GM21619 (cell line): ENCODE results near the gene GTF3C1.
"Not testable (repeated sequence)": the region's sequence is repeated elsewhere in the genome, so short reads cannot be mapped to it uniquely, and the experiment has no call there.

Experiments used
- ATAC-seq: cut with Tn5 transposase; IDR thresholded peaks from one replicate; pipeline ENCODE4 v1.9.1; 2021; ENCODE audit not compliant: unreplicated experiment

The GTF3C1 gene

GRCh38 chr16:27549746-27550581 lies at the start of gene GTF3C1, which contains the start of gene KATNIP:
Gene GTF3C1, minus strand, starts transcription at chr16:27549913. Its CDS starts 23 bp downstream, at chr16:27549890.
Gene KATNIP, plus strand, starts transcription at chr16:27550144. Its CDS starts 27 bp downstream, at chr16:27550171.
- ATAC-seq = peak; percentile 96

- ATAC-seq = no peak
Measured at GRCh38 chr16:27598931-27599565, 49.3 kb upstream of the GTF3C1 start.

- no peak for ATAC-seq
Measured at GRCh38 chr16:27598220-27598619, 48.5 kb upstream of the GTF3C1 start.

GRCh38 chr16:27597361-27597760 lies 47.6 kb upstream of the GTF3C1 start:
- ATAC-seq = no peak

- no peak for ATAC-seq
Measured at GRCh38 chr16:27596411-27596810, 46.7 kb upstream of the GTF3C1 start.

- ATAC-seq = no peak
Measured at GRCh38 chr16:27595993-27596392, 46.3 kb upstream of the GTF3C1 start.

- ATAC-seq = no peak
Measured at GRCh38 chr16:27595475-27595874, 45.8 kb upstream of the GTF3C1 start.

GRCh38 chr16:27591837-27592236 lies 42.1 kb upstream of the GTF3C1 start:
- ATAC-seq = no peak

GRCh38 chr16:27588057-27588456 lies 38.3 kb upstream of the GTF3C1 start:
- ATAC-seq = no peak

- no peak for ATAC-seq
Measured at GRCh38 chr16:27586711-27587110, 37.0 kb upstream of the GTF3C1 start.

- ATAC-seq = no peak
Measured at GRCh38 chr16:27585200-27585599, 35.5 kb upstream of the GTF3C1 start.

GRCh38 chr16:27583634-27584033 lies 33.9 kb upstream of the GTF3C1 start:
- no peak for ATAC-seq

- ATAC-seq = no peak
Measured at GRCh38 chr16:27582883-27583282, 33.2 kb upstream of the GTF3C1 start.

- no peak for ATAC-seq
Measured at GRCh38 chr16:27579087-27579980, 29.6 kb upstream of the GTF3C1 start.

- ATAC-seq = no peak
Measured at GRCh38 chr16:27576729-27577128, 27.0 kb upstream of the GTF3C1 start.

- ATAC-seq = no peak
Measured at GRCh38 chr16:27572711-27573110, 23.0 kb upstream of the GTF3C1 start.

- no peak for ATAC-seq
Measured at GRCh38 chr16:27571433-27572326, 22.0 kb upstream of the GTF3C1 start.

- not testable (repeated sequence) for ATAC-seq
Measured at GRCh38 chr16:27570986-27571385, 21.3 kb upstream of the GTF3C1 start.

- no peak for ATAC-seq
Measured at GRCh38 chr16:27568077-27568476, 18.4 kb upstream of the GTF3C1 start.

GRCh38 chr16:27566417-27566816 lies 16.7 kb upstream of the GTF3C1 start:
- ATAC-seq = no peak
